Breast epithelium (tissue), 3 donors: ENCODE results near the gene ADD1.

Experiments used
- CTCF ChIP-seq, 3 donors: fragments of 450-650 bp; IDR thresholded peaks; one replicate each; pipeline ENCODE4 v1.5.1; 2016 to 2017; ENCODE audit warnings: antibody characterized with exemption in 3 of 3, mild to moderate bottlenecking in 3 of 3, moderate library complexity in 3 of 3
- POLR2A ChIP-seq: fragments of 450-650 bp; IDR thresholded peaks from one replicate; pipeline ENCODE4 v1.6.1; 2016; ENCODE audit warnings: antibody characterized with exemption, mild to moderate bottlenecking, moderate library complexity
- POLR2AphosphoS5 ChIP-seq, 3 donors: sonication (generic); formaldehyde crosslinking; IDR thresholded peaks; one replicate each; pipeline ENCODE4 v1.6.1; 2017; ENCODE audit warnings: antibody characterized with exemption in 3 of 3

DNA sequence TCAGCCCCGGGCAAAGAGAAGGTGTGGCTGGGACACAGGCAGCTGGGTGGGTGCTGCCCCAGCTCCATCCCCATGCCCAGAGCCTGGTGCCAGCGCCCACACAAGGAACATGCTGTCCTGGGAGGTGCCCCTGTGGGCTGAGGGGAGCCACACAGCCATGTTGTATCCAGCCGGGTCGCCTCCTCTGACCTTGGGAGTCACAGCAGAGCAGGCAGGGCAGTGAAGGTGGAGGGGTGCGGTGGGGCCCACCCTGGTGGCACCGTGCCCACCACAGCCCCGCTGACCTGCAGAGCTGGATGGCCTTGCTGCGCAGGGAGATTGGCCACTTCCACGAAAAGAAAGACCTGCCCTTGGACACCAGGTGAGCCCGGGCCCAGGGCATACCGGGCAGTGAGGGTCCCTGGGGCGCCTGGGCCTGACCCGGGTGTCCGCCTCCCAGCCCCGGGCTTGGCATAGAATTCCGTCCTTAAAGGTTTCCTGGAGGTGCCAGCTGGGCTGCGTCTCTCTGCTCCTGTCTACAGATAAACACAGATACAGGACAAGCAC lies 18.7 kb upstream of the ADD1 start:
- TF ChIP-seq CTCF (IDR thresholded peaks at IDR 0.05) (no peak), POLR2AphosphoS5 (IDR thresholded peaks at IDR 0.05) (no peak), POLR2A (no peak)
